GM12873 (cell line): ENCODE measurements around the gene SLC9A2.

Experiments used
- CTCF ChIP-seq: IDR thresholded peaks from 2 replicates; pipeline ENCODE4 v1.5.1; 2012; ENCODE audit warnings: low read depth, mild to moderate bottlenecking, moderate library complexity, low read length, control low read depth; ENCODE audit not compliant: insufficient read depth; ENCODE audit errors: missing control alignments

Gene SLC9A2

GRCh38 chr2:102636283-102636907 is 17.0 kb downstream of the SLC9A2 start:
- TF ChIP-seq CTCF, result no peak

- TF ChIP-seq CTCF, result no peak
These were observed 18.0 kb downstream of the SLC9A2 start for GRCh38 chr2:102637358-102637757.

- no peak for TF ChIP-seq CTCF
These were observed 20.1 kb downstream of the SLC9A2 start for GRCh38 chr2:102639429-102639828.

GRCh38 chr2:102652126-102652525 is 32.8 kb downstream of the SLC9A2 start:
- TF ChIP-seq CTCF, result no peak

- TF ChIP-seq CTCF, result no peak
These were observed 38.4 kb downstream of the SLC9A2 start for GRCh38 chr2:102657770-102658169.

GRCh38 chr2:102660070-102660469 is 40.7 kb downstream of the SLC9A2 start:
- TF ChIP-seq CTCF, result no peak

- no peak for TF ChIP-seq CTCF
These were observed 41.2 kb downstream of the SLC9A2 start for GRCh38 chr2:102660574-102660973.
